NOMO-1 treated with dmso at 0.1 percent for 144 hours (cell line): ENCODE measurements around the gene RTN4RL1.
A peak's percentile ranks its signal among the peaks of the same experiment; 100 is the strongest.

ENCODE experiments used
- DNase-seq: peaks from one replicate; lab custom pipeline; 2025; ENCODE audit not compliant: unreplicated experiment; lab: John Stamatoyannopoulos, UW

RTN4RL1 gene

GRCh38 chr17:2025220-2025621 lies at the start of gene RTN4RL1:
TSS of gene RTN4RL1 (minus strand) at chr17:2025334. CDS start at chr17:2024865, 469 bp downstream.
- peak; percentile 18 for DNase-seq

- DNase-seq = no peak
Measured at GRCh38 chr17:2074919-2075318, 49.8 kb upstream of the RTN4RL1 start.

GRCh38 chr17:2071455-2072281 lies 46.5 kb upstream of the RTN4RL1 start:
- DNase-seq = no peak

GRCh38 chr17:2071024-2071385 lies 45.9 kb upstream of the RTN4RL1 start:
- no peak for DNase-seq

- DNase-seq = no peak
Measured at GRCh38 chr17:2070241-2071023, 45.3 kb upstream of the RTN4RL1 start.

GRCh38 chr17:2068519-2069051 lies 43.5 kb upstream of the RTN4RL1 start:
- DNase-seq = no peak

- no peak for DNase-seq
Measured at GRCh38 chr17:2068031-2068518, 42.9 kb upstream of the RTN4RL1 start.

GRCh38 chr17:2067608-2068024 lies 42.5 kb upstream of the RTN4RL1 start:
- DNase-seq = no peak

- no peak for DNase-seq
Measured at GRCh38 chr17:2067048-2067561, 42.0 kb upstream of the RTN4RL1 start.

GRCh38 chr17:2065949-2066400 lies 40.8 kb upstream of the RTN4RL1 start:
- DNase-seq = no peak

GRCh38 chr17:2064980-2065785 lies 40.0 kb upstream of the RTN4RL1 start:
- peak; percentile 21 for DNase-seq

- no peak for DNase-seq
Measured at GRCh38 chr17:2064520-2064971, 39.4 kb upstream of the RTN4RL1 start.

GRCh38 chr17:2064147-2064489 lies 39.0 kb upstream of the RTN4RL1 start:
- DNase-seq = no peak

GRCh38 chr17:2063261-2064146 lies 38.4 kb upstream of the RTN4RL1 start:
- no peak for DNase-seq

GRCh38 chr17:2062571-2063183 lies 37.5 kb upstream of the RTN4RL1 start:
- no peak for DNase-seq

- no peak for DNase-seq
Measured at GRCh38 chr17:2061441-2061958, 36.4 kb upstream of the RTN4RL1 start.

GRCh38 chr17:2060681-2061440 lies 35.7 kb upstream of the RTN4RL1 start:
- DNase-seq = no peak

GRCh38 chr17:2060385-2060658 lies 35.2 kb upstream of the RTN4RL1 start:
- no peak for DNase-seq
